Skeletal muscle tissue (tissue), 4 donors: ENCODE measurements around the gene PAQR8. TPM values are rescaled to one million over a fixed set of nuclear protein-coding genes. Genes with fewer than 3 reads are reported as not detected.

Experiments used
- H3K27ac ChIP-seq: one replicate; pipeline ENCODE4 v1.7.0; 2013; ENCODE audit warnings: mild to moderate bottlenecking, low read depth, low read length, inconsistent platforms
- H3K27me3 ChIP-seq, 3 donors: one replicate each; pipeline ENCODE4 v1.7.0; 2013; ENCODE audit warnings: low read length in 3 of 3; ENCODE audit not compliant: control insufficient read depth in 3 of 3, insufficient read depth in 3 of 3
- H3K36me3 ChIP-seq, 3 donors: one replicate each; pipeline ENCODE4 v1.7.0; 2013; ENCODE audit warnings: low read length in 3 of 3; ENCODE audit not compliant: control insufficient read depth in 3 of 3, insufficient read depth in 3 of 3
- H3K4me1 ChIP-seq, 3 donors: one replicate each; pipeline ENCODE4 v1.7.0; 2013; ENCODE audit warnings: low read length in 3 of 3, mild to moderate bottlenecking in 3 of 3; ENCODE audit not compliant: control insufficient read depth in 3 of 3, insufficient read depth in 3 of 3
- H3K4me3 ChIP-seq, 3 donors: one replicate each; pipeline ENCODE4 v1.7.0; 2013; ENCODE audit warnings: low read length in 3 of 3
- H3K9ac ChIP-seq, 3 donors: one replicate each; pipeline ENCODE4 v1.7.0; 2013; ENCODE audit warnings: low read length in 3 of 3, mild to moderate bottlenecking in 3 of 3, moderate library complexity in 2 of 3, low read depth in 1 of 3
- H3K9me3 ChIP-seq, 3 donors: one replicate each; pipeline ENCODE4 v1.7.0; 2013; ENCODE audit warnings: low read length in 3 of 3; ENCODE audit not compliant: control insufficient read depth in 3 of 3
- total RNA-seq: library from RNA; depleted of rRNA; stranded (reverse); fragments of >200 nt; gene quantifications from one replicate; pipeline ENCODE4 v1.2.3, GENCODE V29; 2014
- donor health status: Osteomylitis.

PAQR8 gene
- total RNA-seq, 1 donor from 2014 or later = 6.3 TPM

GRCh38 chr6:52389626-52390360 lies 27.8 kb downstream of the PAQR8 start:
- no peak overlapping the region for H3K27ac ChIP-seq
- H3K9me3 ChIP-seq = no peaks in the 10 kb centered on the region
- no peak overlapping the region for H3K4me3 ChIP-seq
- H3K27me3 ChIP-seq = no peaks in the 10 kb centered on the region
- no peaks in the 10 kb centered on the region for H3K36me3 ChIP-seq
- peaks cover 0 to 3% (median 0%) of the 10 kb centered on the region in 3 donors for H3K4me1 ChIP-seq
- H3K9ac ChIP-seq = no peak overlapping the region

DNA sequence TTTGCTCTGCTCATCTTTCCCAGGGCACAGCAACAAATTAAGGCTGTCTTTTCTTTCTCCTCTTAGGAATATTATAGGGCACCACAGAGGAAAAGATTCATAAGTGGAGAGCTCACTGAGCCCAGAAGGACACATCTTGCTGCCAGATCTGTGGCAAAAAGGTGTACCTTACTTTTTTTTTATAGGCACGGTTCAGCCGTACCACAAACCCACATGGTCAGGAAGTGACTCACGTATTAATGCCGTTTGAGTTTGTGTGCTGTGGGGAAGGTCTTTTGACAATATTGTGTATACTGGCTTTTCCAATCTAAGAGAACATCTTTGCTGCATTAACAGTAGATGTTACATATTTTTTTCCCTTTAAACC lies 28.4 kb downstream of the PAQR8 start:
- no peak overlapping the region for H3K27ac ChIP-seq

GRCh38 chr6:52391599-52391998 lies 29.6 kb downstream of the PAQR8 start:
- Histone ChIP-seq H3K4me3 (no peak overlapping the region), H3K9ac (no peak overlapping the region), H3K4me1 (peaks cover 0 to 3% (median 0%) of the 10 kb centered on the region in 3 donors), H3K36me3 (no peaks in the 10 kb centered on the region), H3K9me3 (no peaks in the 10 kb centered on the region), H3K27me3 (no peaks in the 10 kb centered on the region), H3K27ac (no peak overlapping the region)

More for the DNA sequence above, 28.4 kb downstream of the PAQR8 start:
- Histone ChIP-seq H3K9me3 (no peaks in the 10 kb centered on the region), H3K4me1 (peaks cover 0 to 3% (median 0%) of the 10 kb centered on the region in 3 donors), H3K4me3 (no peak overlapping the region), H3K36me3 (no peaks in the 10 kb centered on the region), H3K9ac (no peak overlapping the region), H3K27me3 (no peaks in the 10 kb centered on the region)

DNA sequence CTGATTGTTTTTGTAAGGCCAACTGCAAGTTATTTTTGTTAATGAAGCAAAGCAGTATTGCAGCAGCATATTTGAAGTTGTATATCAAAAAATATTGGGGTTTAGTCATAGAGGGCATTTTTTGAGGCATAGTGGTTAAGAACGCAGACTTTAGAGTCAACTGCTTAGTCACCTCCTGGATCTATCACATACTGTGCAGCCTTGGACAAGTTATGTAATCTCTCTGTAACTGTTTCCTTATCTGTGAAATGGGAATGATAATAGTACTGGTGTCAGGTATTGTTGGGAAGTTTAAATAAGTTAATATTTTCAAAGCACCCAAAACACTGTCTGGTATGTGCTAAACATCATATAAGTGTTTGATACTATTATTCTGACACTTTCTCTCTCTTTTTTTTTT lies 31.0 kb downstream of the PAQR8 start:
- no peaks in the 10 kb centered on the region for H3K9me3 ChIP-seq

DNA sequence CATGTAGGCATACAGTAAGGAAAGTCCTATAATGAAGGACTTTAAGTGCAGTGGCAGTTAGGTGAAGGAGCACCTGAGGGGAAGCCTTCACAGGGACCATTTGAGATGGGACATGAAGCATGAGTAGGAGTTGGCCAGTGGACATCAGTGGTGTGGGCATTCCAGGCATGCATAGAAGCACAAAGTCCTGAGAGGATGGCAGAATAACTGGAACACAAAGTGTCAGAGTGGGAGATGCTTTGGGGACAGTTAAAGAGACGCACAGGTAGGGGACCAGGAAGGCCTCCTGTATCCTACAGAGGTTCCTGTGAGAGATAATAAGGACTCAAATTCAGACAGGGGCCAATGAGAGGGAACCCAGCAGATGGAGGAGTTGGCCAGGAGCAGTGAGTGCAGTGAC lies 31.8 kb downstream of the PAQR8 start:
- no peak overlapping the region for H3K27ac ChIP-seq

More for the DNA sequence above, 31.0 kb downstream of the PAQR8 start:
- Histone ChIP-seq H3K4me3 (no peak overlapping the region), H3K36me3 (no peaks in the 10 kb centered on the region), H3K27me3 (no peaks in the 10 kb centered on the region), H3K27ac (no peak overlapping the region), H3K4me1 (peaks cover 0 to 3% (median 0%) of the 10 kb centered on the region in 3 donors), H3K9ac (no peak overlapping the region)

GRCh38 chr6:52394251-52394666 lies 32.3 kb downstream of the PAQR8 start:
- Histone ChIP-seq H3K27ac (no peak overlapping the region), H3K9ac (no peak overlapping the region), H3K27me3 (no peaks in the 10 kb centered on the region), H3K36me3 (no peaks in the 10 kb centered on the region), H3K9me3 (no peaks in the 10 kb centered on the region), H3K4me3 (no peak overlapping the region), H3K4me1 (peaks cover 0 to 3% (median 0%) of the 10 kb centered on the region in 3 donors)

More for the DNA sequence above, 31.8 kb downstream of the PAQR8 start:
- no peak overlapping the region for H3K9ac ChIP-seq
- no peaks in the 10 kb centered on the region for H3K9me3 ChIP-seq
- H3K36me3 ChIP-seq = no peaks in the 10 kb centered on the region
- peaks cover 0 to 3% (median 0%) of the 10 kb centered on the region in 3 donors for H3K4me1 ChIP-seq
- H3K27me3 ChIP-seq = no peaks in the 10 kb centered on the region
- H3K4me3 ChIP-seq = no peak overlapping the region

GRCh38 chr6:52395969-52396368 lies 34.0 kb downstream of the PAQR8 start:
- H3K9ac ChIP-seq = no peak overlapping the region
- no peaks in the 10 kb centered on the region for H3K36me3 ChIP-seq
- no peaks in the 10 kb centered on the region for H3K27me3 ChIP-seq
- H3K27ac ChIP-seq = no peak overlapping the region
- H3K4me3 ChIP-seq = no peak overlapping the region
- H3K9me3 ChIP-seq = no peaks in the 10 kb centered on the region
- no peaks in the 10 kb centered on the region for H3K4me1 ChIP-seq

GRCh38 chr6:52399511-52400312 lies 37.8 kb downstream of the PAQR8 start:
- no peak overlapping the region for H3K9ac ChIP-seq
- H3K4me1 ChIP-seq = no peaks in the 10 kb centered on the region
- H3K4me3 ChIP-seq = no peak overlapping the region
- H3K27me3 ChIP-seq = no peaks in the 10 kb centered on the region
- no peak overlapping the region for H3K27ac ChIP-seq
- H3K9me3 ChIP-seq = no peaks in the 10 kb centered on the region
- H3K36me3 ChIP-seq = no peaks in the 10 kb centered on the region

DNA sequence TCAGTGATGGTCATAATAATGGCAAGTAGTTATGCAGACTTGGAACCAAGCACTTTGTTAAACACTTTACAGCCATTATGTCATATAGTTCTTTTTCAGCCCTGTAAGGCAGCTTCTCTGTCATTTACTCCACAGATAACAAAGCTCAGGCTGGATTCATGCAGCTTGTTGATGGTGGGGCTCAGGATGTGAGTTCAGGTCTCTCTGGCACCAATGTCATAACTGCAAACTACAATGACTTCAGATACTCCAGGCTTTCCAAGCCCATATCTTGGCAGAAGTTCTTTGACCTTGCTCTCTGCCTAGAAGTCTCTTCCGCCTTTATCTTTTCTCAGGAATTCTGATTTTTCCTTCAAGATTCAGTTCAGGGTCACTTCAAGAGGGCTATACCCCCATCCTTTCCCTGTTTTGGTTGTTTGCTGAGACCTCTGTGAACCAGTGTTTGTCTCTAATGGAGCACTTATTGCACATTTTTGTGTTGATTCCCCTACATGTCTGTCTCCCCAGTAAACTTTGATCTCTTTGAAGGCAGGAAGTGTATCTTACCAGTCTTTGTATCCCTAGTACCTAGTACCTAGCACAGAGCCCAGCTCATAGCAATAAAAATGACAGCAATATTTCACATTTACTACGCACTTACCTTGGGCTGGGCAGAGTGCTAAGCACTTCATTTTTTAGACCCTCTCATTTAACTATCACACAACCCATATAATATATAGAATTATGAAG lies 38.5 kb downstream of the PAQR8 start:
- no peaks in the 10 kb centered on the region for H3K9me3 ChIP-seq

More for the DNA sequence above, 38.5 kb downstream of the PAQR8 start:
- H3K4me3 ChIP-seq = no peak overlapping the region
- no peak overlapping the region for H3K27ac ChIP-seq
- no peaks in the 10 kb centered on the region for H3K4me1 ChIP-seq
- H3K36me3 ChIP-seq = no peaks in the 10 kb centered on the region
- H3K27me3 ChIP-seq = no peaks in the 10 kb centered on the region
- H3K9ac ChIP-seq = no peak overlapping the region
